HepG2 (cell line): ENCODE results near the gene C1QB.

Experiments
- BHLHE40 ChIP-seq: IDR thresholded peaks from 2 replicates; pipeline ENCODE4 v1.6.1; 2011; ENCODE audit warnings: low read length, improper control_type of control experiment
- MED1 ChIP-seq: sonication (generic); formaldehyde crosslinking; IDR thresholded peaks from 2 replicates; pipeline ENCODE4 v1.4.0; 2020; ENCODE audit warnings: missing genetic modification reagents
- REXO4 ChIP-seq: sonication (generic); formaldehyde crosslinking; IDR thresholded peaks from 2 replicates; pipeline ENCODE4 v1.8.0; 2022; ENCODE audit warnings: missing genetic modification reagents, mild to moderate bottlenecking, borderline replicate concordance
- SIX4 ChIP-seq: sonication (generic); formaldehyde crosslinking; IDR thresholded peaks from 2 replicates; pipeline ENCODE4 v1.4.0; 2020; ENCODE audit warnings: missing genetic modification reagents
- SRSF1 ChIP-seq: fragments of 200-400 bp; formaldehyde crosslinking; optimal IDR thresholded peaks from 2 replicates; pipeline ENCODE3; 2017; ENCODE audit warnings: mild to moderate bottlenecking, low read depth, low read length, moderate library complexity
- TF ChIP-seq, protein P1 (sequence below): sonication (generic); formaldehyde crosslinking; IDR thresholded peaks from 2 replicates; pipeline ENCODE4 v1.5.0; 2020; ENCODE audit warnings: mild to moderate bottlenecking, missing genetic modification reagents, moderate library complexity

DNA sequence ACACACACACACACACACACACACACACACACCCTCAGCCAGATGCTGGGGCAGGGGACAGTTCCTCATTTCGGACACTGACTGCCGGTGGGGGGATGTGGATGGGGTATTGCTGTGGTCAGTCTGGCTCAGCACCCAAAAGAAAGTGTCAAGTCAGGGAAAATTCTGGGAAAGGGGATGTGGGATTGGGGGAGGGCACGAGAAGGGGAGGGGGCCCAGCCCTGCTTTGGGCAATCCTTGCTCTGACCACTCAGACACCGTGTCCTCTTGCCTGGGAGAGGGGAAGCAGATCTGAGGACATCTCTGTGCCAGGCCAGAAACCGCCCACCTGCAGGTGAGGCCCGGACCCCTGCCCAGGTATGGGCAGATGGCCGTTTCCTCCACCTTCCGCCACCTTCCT, 9.7 kb upstream of the C1QB start, which contains the start of gene C1QC:
- no peak for TF ChIP-seq BHLHE40
- TF ChIP-seq MED1 (CRISPR knock-in tag) = no peak
- TF ChIP-seq SIX4 (CRISPR knock-in tag) = no peak
- TF ChIP-seq, protein P1, sequence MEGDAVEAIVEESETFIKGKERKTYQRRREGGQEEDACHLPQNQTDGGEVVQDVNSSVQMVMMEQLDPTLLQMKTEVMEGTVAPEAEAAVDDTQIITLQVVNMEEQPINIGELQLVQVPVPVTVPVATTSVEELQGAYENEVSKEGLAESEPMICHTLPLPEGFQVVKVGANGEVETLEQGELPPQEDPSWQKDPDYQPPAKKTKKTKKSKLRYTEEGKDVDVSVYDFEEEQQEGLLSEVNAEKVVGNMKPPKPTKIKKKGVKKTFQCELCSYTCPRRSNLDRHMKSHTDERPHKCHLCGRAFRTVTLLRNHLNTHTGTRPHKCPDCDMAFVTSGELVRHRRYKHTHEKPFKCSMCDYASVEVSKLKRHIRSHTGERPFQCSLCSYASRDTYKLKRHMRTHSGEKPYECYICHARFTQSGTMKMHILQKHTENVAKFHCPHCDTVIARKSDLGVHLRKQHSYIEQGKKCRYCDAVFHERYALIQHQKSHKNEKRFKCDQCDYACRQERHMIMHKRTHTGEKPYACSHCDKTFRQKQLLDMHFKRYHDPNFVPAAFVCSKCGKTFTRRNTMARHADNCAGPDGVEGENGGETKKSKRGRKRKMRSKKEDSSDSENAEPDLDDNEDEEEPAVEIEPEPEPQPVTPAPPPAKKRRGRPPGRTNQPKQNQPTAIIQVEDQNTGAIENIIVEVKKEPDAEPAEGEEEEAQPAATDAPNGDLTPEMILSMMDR (CRISPR knock-in tag) = no peak
- TF ChIP-seq REXO4 (CRISPR knock-in tag) = no peak
- TF ChIP-seq SRSF1 = no peak
